ENCODE data around the gene IL1R1. TPM values are rescaled to one million over a fixed set of nuclear protein-coding genes. Genes with fewer than 3 reads are reported as not detected.

IL1R1 gene
- total and polyA plus RNA-seq, 4 donors: 14.0 to 49.3 (median 29.5) TPM

- Histone ChIP-seq H3K9ac (ENCODE audit: low read depth in 1 of 2, low read length in 2 of 2) (peak overlapping the region; percentile 21 to 99), H3K9me3 (ENCODE audit: control insufficient read depth in 4 of 4, low read length in 3 of 4) (no peaks in the 10 kb centered on the region), H3K27ac (ENCODE audit: low read depth in 1 of 2, low read length in 2 of 2) (peak overlapping the region; percentile 79 to 88), H3K4me3 (ENCODE audit: low read depth in 1 of 3, low read length in 3 of 3) (peak overlapping the region in 2 of 3 donors; percentile 11 to 38), H3K4me1 (ENCODE audit: control insufficient read depth in 4 of 4, insufficient read depth in 4 of 4, low read length in 3 of 4) (peaks cover 8 to 60% (median 49%) of the 10 kb centered on the region in 4 donors), H3K36me3 (ENCODE audit: control insufficient read depth in 4 of 4, insufficient read depth in 3 of 4, low read depth in 1 of 4, low read length in 3 of 4) (no peaks in the 10 kb centered on the region), H3K27me3 (ENCODE audit: control insufficient read depth in 4 of 4, insufficient read depth in 4 of 4, low read length in 3 of 4) (no peaks in the 10 kb centered on the region)
- peak; percentile 54 for TF ChIP-seq REST (IDR thresholded peaks at IDR 0.05)
- TF ChIP-seq YY1 (IDR thresholded peaks at IDR 0.05): peak; percentile 47
- peak; percentile 89 for TF ChIP-seq SP1 (IDR thresholded peaks at IDR 0.05)
- no peak for TF ChIP-seq GABPA (IDR thresholded peaks at IDR 0.05 in 1 of 2, conservative IDR thresholded peaks at IDR 0.05 in 1 of 2)
- peak; percentile 84 to 85 for TF ChIP-seq RXRA (IDR thresholded peaks at IDR 0.05)
- peak; percentile 78 to 81 for TF ChIP-seq JUND (IDR thresholded peaks at IDR 0.05)
- TF ChIP-seq RAD21 (IDR thresholded peaks at IDR 0.05): peak; percentile 47 to 68
- TF ChIP-seq MAX (IDR thresholded peaks at IDR 0.05): peak; percentile 68
- no peak for TF ChIP-seq TAF1 (conservative IDR thresholded peaks at IDR 0.05)
- TF ChIP-seq ATF3 (IDR thresholded peaks at IDR 0.05): peak; percentile 45
- TF ChIP-seq HNF4A (conservative IDR thresholded peaks at IDR 0.05): peak; percentile 92 to 94
- peak; percentile 93 for TF ChIP-seq HNF4G (IDR thresholded peaks at IDR 0.05)
- TF ChIP-seq ZBTB33 (IDR thresholded peaks at IDR 0.05): peak; percentile 44
- peak; percentile 15 for TF ChIP-seq NR2F2 (IDR thresholded peaks at IDR 0.05)
- peak in 1 of 2 donors; percentile 29 for TF ChIP-seq EGR1 (IDR thresholded peaks at IDR 0.05; ENCODE audit: low read depth in 2 of 2)
- no peak for TF ChIP-seq FOXA2 (IDR thresholded peaks at IDR 0.05)
- TF ChIP-seq FOXA1 (IDR thresholded peaks at IDR 0.05): no peak
- no peak for TF ChIP-seq CTCF (IDR thresholded peaks at IDR 0.05; ENCODE audit: low read depth, low read length, missing input control)
- WGBS: 27% methylated on average over 3 of the region's 3 CpGs
- DNase-seq (ENCODE audit: low spot score): no peak
Measured at GRCh38 chr2:102107741-102108070, 34.8 kb upstream of the IL1R1 start.
